ENCODE measurements around the gene STIM1. TPM values are rescaled to one million over a fixed set of nuclear protein-coding genes. Genes with fewer than 3 reads are reported as not detected.
"Not testable (repeated sequence)": the region's sequence is repeated elsewhere in the genome, so short reads cannot be mapped to it uniquely, and the experiment has no call there.

The STIM1 gene
- total RNA-seq, 1 donor = 57.9 TPM

DNA sequence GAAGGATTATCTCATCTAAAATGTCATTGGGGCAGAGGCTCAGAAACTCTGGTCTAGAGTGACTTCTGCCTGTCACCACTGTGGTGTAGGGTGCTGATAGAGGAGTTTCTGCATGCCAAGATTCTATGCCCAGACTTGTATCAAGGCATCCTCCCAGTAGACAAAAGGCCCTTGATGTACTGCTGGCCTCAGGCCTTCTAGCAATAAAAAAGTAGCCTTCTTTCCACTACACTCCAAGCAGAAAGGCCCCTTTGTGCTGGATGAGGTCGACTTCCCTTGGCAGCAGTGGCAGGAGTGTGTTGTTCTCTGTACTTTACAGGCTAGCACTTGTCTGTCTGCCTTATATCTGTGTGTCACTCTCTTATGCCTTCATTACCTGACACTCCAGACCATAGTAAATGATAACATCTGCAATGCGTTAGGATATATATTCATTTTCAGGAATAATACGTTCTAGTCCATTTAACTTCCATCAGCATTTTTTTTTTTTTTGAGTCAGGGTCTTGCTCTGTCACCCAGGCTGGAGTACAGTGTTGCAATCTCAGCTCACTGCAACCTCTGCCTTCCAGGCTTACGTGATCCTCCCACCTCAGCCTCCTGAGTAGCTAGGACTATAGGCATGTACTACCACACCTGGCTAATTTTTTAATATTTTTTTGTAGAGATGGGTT, 189.6 kb downstream of the STIM1 start:
- Histone ChIP-seq H3K79me2 (ENCODE audit: insufficient read depth, low read length) (peaks cover 2% of the 10 kb centered on the region), H3K36me3 (ENCODE audit: insufficient read depth, low read length) (no peaks in the 10 kb centered on the region), H3K4me3 (ENCODE audit: insufficient read depth, low read length) (no peak overlapping the region), H3K9me3 (ENCODE audit: low read depth, low read length) (no peaks in the 10 kb centered on the region), H4K20me1 (ENCODE audit: insufficient read depth, low read length) (peaks cover 14% of the 10 kb centered on the region), H3K4me1 (ENCODE audit: insufficient read depth, low read length) (peaks cover 11% of the 10 kb centered on the region), H3K27ac (ENCODE audit: low read depth, low read length) (no peak overlapping the region), H3K27me3 (ENCODE audit: insufficient read depth, low read length) (no peaks in the 10 kb centered on the region), H3K4me2 (ENCODE audit: insufficient read depth, low read length) (no peak overlapping the region), H2AFZ (ENCODE audit: low read length) (no peak overlapping the region)
- no peak for DNase-seq (ENCODE audit: insufficient read length, low spot score, missing footprints)
- TF ChIP-seq, protein P1, sequence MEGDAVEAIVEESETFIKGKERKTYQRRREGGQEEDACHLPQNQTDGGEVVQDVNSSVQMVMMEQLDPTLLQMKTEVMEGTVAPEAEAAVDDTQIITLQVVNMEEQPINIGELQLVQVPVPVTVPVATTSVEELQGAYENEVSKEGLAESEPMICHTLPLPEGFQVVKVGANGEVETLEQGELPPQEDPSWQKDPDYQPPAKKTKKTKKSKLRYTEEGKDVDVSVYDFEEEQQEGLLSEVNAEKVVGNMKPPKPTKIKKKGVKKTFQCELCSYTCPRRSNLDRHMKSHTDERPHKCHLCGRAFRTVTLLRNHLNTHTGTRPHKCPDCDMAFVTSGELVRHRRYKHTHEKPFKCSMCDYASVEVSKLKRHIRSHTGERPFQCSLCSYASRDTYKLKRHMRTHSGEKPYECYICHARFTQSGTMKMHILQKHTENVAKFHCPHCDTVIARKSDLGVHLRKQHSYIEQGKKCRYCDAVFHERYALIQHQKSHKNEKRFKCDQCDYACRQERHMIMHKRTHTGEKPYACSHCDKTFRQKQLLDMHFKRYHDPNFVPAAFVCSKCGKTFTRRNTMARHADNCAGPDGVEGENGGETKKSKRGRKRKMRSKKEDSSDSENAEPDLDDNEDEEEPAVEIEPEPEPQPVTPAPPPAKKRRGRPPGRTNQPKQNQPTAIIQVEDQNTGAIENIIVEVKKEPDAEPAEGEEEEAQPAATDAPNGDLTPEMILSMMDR (IDR thresholded peaks at IDR 0.05; ENCODE audit: extremely low read depth, low read depth, low read length) = no peak

DNA sequence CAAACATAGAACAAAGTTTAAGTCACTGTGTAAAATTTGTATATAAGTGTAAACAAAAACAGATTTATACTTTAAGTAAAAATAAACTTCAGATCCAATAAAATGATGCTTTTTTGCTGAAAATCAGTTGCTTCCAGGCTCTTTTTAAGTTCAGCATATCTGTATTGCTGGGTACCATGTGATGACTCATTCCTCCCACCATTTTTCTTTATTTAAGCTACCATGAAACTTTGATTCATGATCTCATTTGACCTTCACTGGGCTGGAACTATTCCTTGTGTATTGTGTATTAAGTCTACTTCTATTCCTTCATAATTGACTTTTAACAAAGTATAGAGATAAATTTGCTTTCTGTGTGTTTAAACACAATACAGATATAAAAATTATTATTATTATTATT, 192.9 kb downstream of the STIM1 start:
- Histone ChIP-seq H3K79me2 (ENCODE audit: insufficient read depth, low read length) (no peaks in the 10 kb centered on the region), H3K4me1 (ENCODE audit: insufficient read depth, low read length) (peaks cover 11% of the 10 kb centered on the region), H3K36me3 (ENCODE audit: insufficient read depth, low read length) (no peaks in the 10 kb centered on the region), H3K27ac (ENCODE audit: low read depth, low read length) (no peak overlapping the region), H3K27me3 (ENCODE audit: insufficient read depth, low read length) (no peaks in the 10 kb centered on the region), H3K4me3 (ENCODE audit: insufficient read depth, low read length) (no peak overlapping the region), H2AFZ (ENCODE audit: low read length) (no peak overlapping the region), H3K4me2 (ENCODE audit: insufficient read depth, low read length) (no peak overlapping the region), H4K20me1 (ENCODE audit: insufficient read depth, low read length) (peaks cover 14% of the 10 kb centered on the region), H3K9me3 (ENCODE audit: low read depth, low read length) (no peaks in the 10 kb centered on the region)
- DNase-seq (ENCODE audit: insufficient read length, low spot score, missing footprints) = no peak
- TF ChIP-seq, protein P1 (IDR thresholded peaks at IDR 0.05; ENCODE audit: extremely low read depth, low read depth, low read length) = no peak

DNA sequence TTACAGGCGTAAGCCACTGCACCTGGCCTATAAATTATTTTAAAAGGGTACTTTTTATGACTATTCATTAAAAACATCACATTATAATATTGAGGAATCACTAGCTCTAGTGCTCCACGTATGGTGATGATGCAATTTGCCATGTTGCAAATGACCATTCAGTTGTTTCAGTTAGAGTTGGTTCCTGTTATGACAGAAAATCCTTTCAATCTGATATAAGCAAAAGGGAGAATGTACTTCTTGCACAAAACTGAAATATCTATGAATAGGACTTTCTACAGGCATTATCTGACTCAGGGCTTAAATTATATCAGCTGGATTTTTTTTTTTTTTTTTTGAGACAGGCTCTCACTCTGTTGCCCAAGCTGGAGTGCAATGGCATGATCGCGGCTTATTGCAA, 193.5 kb downstream of the STIM1 start:
- H3K27ac ChIP-seq (ENCODE audit: low read depth, low read length) = no peak overlapping the region
- TF ChIP-seq, protein P1 (IDR thresholded peaks at IDR 0.05; ENCODE audit: extremely low read depth, low read depth, low read length) = no peak
- DNase-seq (ENCODE audit: insufficient read length, low spot score, missing footprints) = no peak

DNA sequence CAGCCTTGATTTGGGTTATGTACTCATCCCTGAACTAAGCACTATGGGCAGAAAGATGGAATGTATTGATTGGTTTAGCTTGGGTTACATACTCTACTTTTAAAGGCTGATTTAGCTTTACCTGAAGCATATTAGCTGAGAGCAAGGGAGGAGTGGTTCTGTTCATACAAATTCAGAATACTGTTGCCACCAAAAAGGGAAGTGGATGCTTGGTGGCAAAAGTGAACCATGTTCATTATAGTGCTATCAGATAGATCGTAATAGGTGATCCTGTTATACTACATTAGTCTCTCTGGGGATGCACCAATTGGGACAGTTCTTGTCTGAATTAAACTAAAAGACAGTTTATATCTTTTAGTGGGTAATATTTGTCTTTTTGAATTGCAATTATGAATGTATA, 194.7 kb downstream of the STIM1 start:
- no peak overlapping the region for H3K27ac ChIP-seq (ENCODE audit: low read depth, low read length)
- H3K36me3 ChIP-seq (ENCODE audit: insufficient read depth, low read length) = no peaks in the 10 kb centered on the region
- no peak for DNase-seq (ENCODE audit: insufficient read length, low spot score, missing footprints)
- H3K4me3 ChIP-seq (ENCODE audit: insufficient read depth, low read length) = no peak overlapping the region
- H2AFZ ChIP-seq (ENCODE audit: low read length) = no peak overlapping the region
- H3K27me3 ChIP-seq (ENCODE audit: insufficient read depth, low read length) = no peaks in the 10 kb centered on the region
- peaks cover under 1% of the 10 kb centered on the region for H3K4me1 ChIP-seq (ENCODE audit: insufficient read depth, low read length)
- H3K4me2 ChIP-seq (ENCODE audit: insufficient read depth, low read length) = no peak overlapping the region
- no peaks in the 10 kb centered on the region for H3K9me3 ChIP-seq (ENCODE audit: low read depth, low read length)
- peaks cover 4% of the 10 kb centered on the region for H4K20me1 ChIP-seq (ENCODE audit: insufficient read depth, low read length)
- no peaks in the 10 kb centered on the region for H3K79me2 ChIP-seq (ENCODE audit: insufficient read depth, low read length)
- TF ChIP-seq, protein P1 (IDR thresholded peaks at IDR 0.05; ENCODE audit: extremely low read depth, low read depth, low read length) = no peak

More for the DNA sequence above, 193.5 kb downstream of the STIM1 start:
- Histone ChIP-seq H3K36me3 (ENCODE audit: insufficient read depth, low read length) (no peaks in the 10 kb centered on the region), H3K27me3 (ENCODE audit: insufficient read depth, low read length) (no peaks in the 10 kb centered on the region), H3K4me2 (ENCODE audit: insufficient read depth, low read length) (no peak overlapping the region), H3K79me2 (ENCODE audit: insufficient read depth, low read length) (no peaks in the 10 kb centered on the region), H3K9me3 (ENCODE audit: low read depth, low read length) (no peaks in the 10 kb centered on the region), H2AFZ (ENCODE audit: low read length) (no peak overlapping the region), H3K4me1 (ENCODE audit: insufficient read depth, low read length) (peaks cover 9% of the 10 kb centered on the region), H3K4me3 (ENCODE audit: insufficient read depth, low read length) (no peak overlapping the region), H4K20me1 (ENCODE audit: insufficient read depth, low read length) (peaks cover 14% of the 10 kb centered on the region)

- H2AFZ ChIP-seq (ENCODE audit: low read length); H3K36me3 ChIP-seq (ENCODE audit: insufficient read depth, low read length); H3K4me2 ChIP-seq (ENCODE audit: insufficient read depth, low read length); H4K20me1 ChIP-seq (ENCODE audit: insufficient read depth, low read length); H3K4me1 ChIP-seq (ENCODE audit: insufficient read depth, low read length); DNase-seq (ENCODE audit: insufficient read length, low spot score, missing footprints); H3K4me3 ChIP-seq (ENCODE audit: insufficient read depth, low read length); H3K9me3 ChIP-seq (ENCODE audit: low read depth, low read length); H3K79me2 ChIP-seq (ENCODE audit: insufficient read depth, low read length); H3K27ac ChIP-seq (ENCODE audit: low read depth, low read length); H3K27me3 ChIP-seq (ENCODE audit: insufficient read depth, low read length): not testable (repeated sequence)
Measured at GRCh38 chr11:4053200-4053599, 197.7 kb downstream of the STIM1 start.

Measured in osteoblast (primary cell).